ENCODE results near the gene N4BP2L1. TPM values are rescaled to one million over a fixed set of nuclear protein-coding genes. Genes with fewer than 3 reads are reported as not detected.

The N4BP2L1 gene
- total RNA-seq, 6 experiments from 2014 or later, result 0.08 to 0.60 (median 0.33) TPM

- DNase-seq, result no peak
- Mint-ChIP-seq H3K36me3 (ENCODE audit: low read depth) (peaks cover 22% of the 10 kb centered on the region), H3K27me3 (ENCODE audit: insufficient read depth) (peaks cover 5% of the 10 kb centered on the region), H3K9me3 (peaks cover 22% of the 10 kb centered on the region), H3K27ac (no peak overlapping the region), H3K4me1 (ENCODE audit: low read depth) (peaks cover 5% of the 10 kb centered on the region), H3K4me3 (no peak overlapping the region)
- TF ChIP-seq CTCF (IDR thresholded peaks at IDR 0.05), result peak; percentile 77
These were observed 12.9 kb downstream of the N4BP2L1 start for GRCh38 chr13:32415019-32415418.

GRCh38 chr13:32414580-32414979 lies 13.3 kb downstream of the N4BP2L1 start:
- Mint-ChIP-seq H3K4me3 (no peak overlapping the region), H3K4me1 (ENCODE audit: low read depth) (peaks cover 9% of the 10 kb centered on the region), H3K27me3 (ENCODE audit: insufficient read depth) (peaks cover 3% of the 10 kb centered on the region), H3K36me3 (ENCODE audit: low read depth) (peaks cover 17% of the 10 kb centered on the region), H3K27ac (no peak overlapping the region), H3K9me3 (peaks cover 18% of the 10 kb centered on the region)
- TF ChIP-seq CTCF (IDR thresholded peaks at IDR 0.05), result no peak
- no peak for DNase-seq

- Mint-ChIP-seq H3K36me3 (ENCODE audit: low read depth) (peaks cover 7% of the 10 kb centered on the region), H3K4me3 (no peak overlapping the region), H3K27me3 (ENCODE audit: insufficient read depth) (no peaks in the 10 kb centered on the region; the same call in none of the 2 replicates), H3K9me3 (peaks cover 8% of the 10 kb centered on the region), H3K4me1 (ENCODE audit: low read depth) (peaks cover 22% of the 10 kb centered on the region), H3K27ac (no peak overlapping the region)
- no peak for DNase-seq
- TF ChIP-seq CTCF (IDR thresholded peaks at IDR 0.05), result no peak
These were observed 14.6 kb downstream of the N4BP2L1 start for GRCh38 chr13:32413284-32413683.

- H3K27ac Mint-ChIP-seq, result no peak overlapping the region
- peaks cover 23% of the 10 kb centered on the region for H3K4me1 Mint-ChIP-seq (ENCODE audit: low read depth)
- DNase-seq, result peak; percentile 24
- no peaks in the 10 kb centered on the region for H3K36me3 Mint-ChIP-seq (ENCODE audit: low read depth)
- H3K4me3 Mint-ChIP-seq, result peak overlapping the region; percentile 61
- TF ChIP-seq CTCF (IDR thresholded peaks at IDR 0.05), result no peak
- no peaks in the 10 kb centered on the region for H3K9me3 Mint-ChIP-seq
- no peaks in the 10 kb centered on the region for H3K27me3 Mint-ChIP-seq (ENCODE audit: insufficient read depth)
These were observed 18.1 kb downstream of the N4BP2L1 start for GRCh38 chr13:32409561-32410421.

GRCh38 chr13:32409001-32409313 lies 19.0 kb downstream of the N4BP2L1 start:
- peaks cover 23% of the 10 kb centered on the region for H3K4me1 Mint-ChIP-seq (ENCODE audit: low read depth)
- H3K4me3 Mint-ChIP-seq, result no peak overlapping the region

More at GRCh38 chr13:32409001-32409313, 19.0 kb downstream of the N4BP2L1 start:
- DNase-seq, result no peak
- Mint-ChIP-seq H3K27me3 (ENCODE audit: insufficient read depth) (no peaks in the 10 kb centered on the region), H3K27ac (no peak overlapping the region), H3K9me3 (no peaks in the 10 kb centered on the region), H3K36me3 (ENCODE audit: low read depth) (no peaks in the 10 kb centered on the region)
- no peak for TF ChIP-seq CTCF (IDR thresholded peaks at IDR 0.05)
